Dendritic cell treated with granulocyte-macrophage colony-stimulating factor and Interleukin-4, amounts not matched to agents 40 ng/mL and 50 ng/mL, for 4 days (primary cell): ENCODE results near the gene DLL1.

Source experiments
- H3K27ac Mint-ChIP-seq: one replicate; pipeline ENCODE4 v1.8.0; 2022; ENCODE audit warnings: mild to moderate bottlenecking, mixed read lengths
- H3K27me3 Mint-ChIP-seq: one replicate; pipeline ENCODE4 v1.8.0; 2022; ENCODE audit warnings: mild to moderate bottlenecking, mixed read lengths
- H3K36me3 Mint-ChIP-seq: one replicate; pipeline ENCODE4 v1.8.0; 2022; ENCODE audit warnings: low read depth, mixed read lengths
- H3K4me1 Mint-ChIP-seq: one replicate; pipeline ENCODE4 v1.8.0; 2022; ENCODE audit warnings: low read depth, mixed read lengths
- H3K4me3 Mint-ChIP-seq: one replicate; pipeline ENCODE4 v1.8.0; 2022; ENCODE audit warnings: mild to moderate bottlenecking, moderate library complexity, mixed read lengths
- H3K9me3 Mint-ChIP-seq: one replicate; pipeline ENCODE4 v1.8.0; 2022; ENCODE audit warnings: mixed read lengths
- intact Hi-C: fragments of 100-400 bp; cut with micrococcal nuclease; formaldehyde crosslinking; loops from one replicate; pipeline ENCODE4 v1.15.0; 2022

DLL1 gene

DNA sequence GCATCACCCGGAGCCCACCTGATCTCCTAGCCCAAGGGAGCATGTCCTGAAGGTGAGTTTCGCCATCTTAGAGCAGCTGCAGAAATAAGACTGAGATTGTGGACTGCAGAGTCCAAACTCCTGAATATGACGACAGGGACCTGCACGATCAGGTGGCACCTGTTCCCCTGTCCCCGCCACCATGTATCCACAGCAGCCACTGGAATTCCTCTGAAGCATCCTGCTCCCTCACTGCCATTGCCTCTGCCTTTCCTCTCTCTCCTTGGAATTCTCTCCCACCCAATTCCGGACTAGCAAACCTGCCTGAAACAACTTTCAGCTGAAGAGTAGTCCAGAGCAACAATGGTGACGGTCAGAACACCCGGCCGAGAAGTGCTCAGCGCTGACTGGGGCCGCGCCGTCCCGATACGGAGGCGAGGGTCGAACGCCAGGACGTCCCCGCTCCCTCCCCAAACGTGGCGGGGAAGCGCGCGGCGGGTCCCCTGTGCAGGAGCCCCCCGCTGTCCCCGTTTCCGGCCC, 15.0 kb upstream of the DLL1 start:
- Mint-ChIP-seq H3K4me3 (peak overlapping the region; percentile 99), H3K27ac (peak overlapping the region; percentile 97), H3K4me1 (peaks cover 43% of the 10 kb centered on the region), H3K9me3 (no peaks in the 10 kb centered on the region), H3K36me3 (peaks cover 32% of the 10 kb centered on the region), H3K27me3 (peaks cover 26% of the 10 kb centered on the region)
- intact Hi-C loops, result loop anchor here (2.0 to 5.0 kb wide), 3 partner anchors 13 to 604 kb away; partner anchors contain the start of genes C6orf120, PSMB1, TBP and WDR27

DNA sequence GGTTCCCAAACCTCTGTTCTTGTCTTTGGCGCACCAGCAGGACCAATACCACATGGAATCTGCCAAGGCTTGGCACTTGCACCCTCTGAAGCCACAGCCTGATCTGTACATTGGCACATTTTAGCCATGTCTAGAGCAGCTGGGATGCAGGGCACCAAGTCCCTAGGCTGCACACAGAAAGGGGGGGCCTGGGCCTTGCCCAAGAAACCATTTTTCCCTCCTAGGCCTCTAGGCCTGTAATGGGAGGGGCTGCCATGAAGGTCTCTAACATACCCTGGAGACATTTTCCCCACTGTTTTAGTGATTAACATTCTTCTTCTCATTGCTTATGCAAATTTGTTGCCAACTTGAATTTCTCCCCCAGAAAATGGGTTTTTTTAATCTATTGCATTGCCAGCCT, 10.3 kb upstream of the DLL1 start:
- intact Hi-C loops, result no loop called here
- Mint-ChIP-seq H3K9me3 (no peaks in the 10 kb centered on the region), H3K4me3 (no peak overlapping the region), H3K4me1 (peaks cover 18% of the 10 kb centered on the region), H3K27ac (no peak overlapping the region), H3K36me3 (peaks cover under 1% of the 10 kb centered on the region), H3K27me3 (peaks cover 69% of the 10 kb centered on the region)

DNA sequence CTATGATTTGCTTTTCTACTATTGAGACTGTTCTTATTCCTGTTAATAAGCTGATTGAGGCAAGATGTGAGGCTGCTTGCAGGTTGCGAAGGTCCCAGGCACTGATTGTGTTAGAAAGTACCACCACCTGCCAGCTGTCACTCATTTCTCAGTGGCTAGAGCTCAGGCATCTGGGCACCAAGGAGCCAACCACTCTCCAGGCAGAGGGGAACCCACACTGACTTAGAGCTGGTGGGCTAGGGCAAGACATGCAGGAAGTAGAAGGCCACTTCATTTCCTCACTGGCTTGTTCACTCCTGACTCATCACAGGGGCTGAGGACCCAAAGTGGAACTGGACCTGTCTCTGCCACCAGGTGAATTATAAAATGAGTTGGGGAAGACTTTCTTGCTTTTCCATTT, 7.8 kb upstream of the DLL1 start:
- H3K4me1 Mint-ChIP-seq, result peaks cover 31% of the 10 kb centered on the region
- peaks cover 86% of the 10 kb centered on the region for H3K27me3 Mint-ChIP-seq
- H3K4me3 Mint-ChIP-seq, result no peak overlapping the region
- no peaks in the 10 kb centered on the region for H3K36me3 Mint-ChIP-seq
- no peak overlapping the region for H3K27ac Mint-ChIP-seq
- no peaks in the 10 kb centered on the region for H3K9me3 Mint-ChIP-seq
- intact Hi-C loops, result loop anchor here (10.0 kb wide), 1 partner anchor 304 kb away; no protein-coding TSS in a partner anchor

- Mint-ChIP-seq H3K9me3 (no peaks in the 10 kb centered on the region), H3K27me3 (peaks cover 91% of the 10 kb centered on the region), H3K27ac (no peak overlapping the region), H3K4me1 (peaks cover 38% of the 10 kb centered on the region), H3K36me3 (no peaks in the 10 kb centered on the region), H3K4me3 (no peak overlapping the region)
- intact Hi-C loops, result loop anchor here (10.0 kb wide), 1 partner anchor 303 kb away; no protein-coding TSS in a partner anchor
Observed at GRCh38 chr6:170297576-170298330, 6.9 kb upstream of the DLL1 start.

DNA sequence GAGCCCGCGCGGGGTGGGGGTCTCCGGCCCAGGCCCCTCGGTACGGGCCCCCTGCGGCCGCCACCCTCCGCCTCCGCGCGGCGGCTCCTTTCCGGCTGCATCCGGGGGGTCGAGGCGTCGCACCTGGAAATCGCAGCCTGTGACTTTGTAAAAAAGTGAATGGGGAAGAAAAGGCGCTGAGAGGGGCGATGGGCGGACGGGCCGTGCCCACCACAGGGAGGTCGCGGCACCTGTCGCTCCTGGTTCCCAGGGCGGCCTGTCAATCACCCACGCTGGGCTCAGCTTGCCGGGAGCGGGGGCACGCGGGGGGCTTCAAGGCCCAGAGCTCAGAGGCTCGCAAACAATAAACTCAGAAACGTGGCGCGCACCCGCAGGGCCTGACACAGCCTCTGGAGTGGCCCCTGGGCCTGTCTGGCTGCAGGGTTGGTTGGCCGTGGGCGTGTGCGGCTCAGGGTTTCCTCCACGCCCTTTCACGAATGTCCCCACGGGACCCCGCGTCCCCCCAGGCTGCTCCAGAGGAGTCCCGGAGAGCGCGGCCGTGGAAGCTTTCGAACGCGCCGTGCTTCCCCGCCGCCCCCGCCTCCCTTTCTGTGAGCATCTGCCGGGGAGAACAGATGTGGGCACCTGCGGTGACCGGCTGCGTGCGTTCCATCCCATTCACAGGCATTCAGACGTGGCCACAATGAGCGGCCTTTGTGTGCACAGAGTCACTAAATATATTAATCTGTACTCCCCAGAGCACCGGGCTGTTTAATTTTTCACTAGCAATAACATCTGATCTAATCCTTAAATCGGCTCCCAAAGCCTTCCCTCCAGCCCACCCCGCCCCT, 6.1 kb upstream of the DLL1 start:
- Mint-ChIP-seq H3K9me3 (no peaks in the 10 kb centered on the region), H3K4me3 (no peak overlapping the region), H3K27ac (no peak overlapping the region), H3K4me1 (peaks cover 46% of the 10 kb centered on the region), H3K27me3 (peaks cover 95% of the 10 kb centered on the region), H3K36me3 (no peaks in the 10 kb centered on the region)
- intact Hi-C loops, result loop anchor here (10.0 kb wide), 1 partner anchor 302 kb away; no protein-coding TSS in a partner anchor

DNA sequence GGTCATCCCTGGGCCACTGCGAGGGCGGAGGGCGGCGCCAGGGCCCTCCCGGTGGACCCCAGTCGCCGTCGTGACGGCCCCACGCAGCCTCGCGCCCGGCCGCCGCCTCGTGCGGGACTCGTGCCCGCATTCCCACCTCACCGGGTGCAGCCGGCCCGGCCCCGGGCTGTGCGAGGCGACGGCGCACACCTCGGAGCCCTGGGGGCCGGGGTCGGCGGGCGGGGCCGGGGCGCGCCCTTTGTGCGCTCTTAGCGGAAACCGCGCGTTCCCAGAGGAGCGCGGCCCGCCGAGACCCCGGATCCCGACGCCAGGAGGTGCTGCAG, 5.5 kb upstream of the DLL1 start:
- Mint-ChIP-seq H3K9me3 (no peaks in the 10 kb centered on the region), H3K4me1 (peaks cover 51% of the 10 kb centered on the region), H3K27me3 (peaks cover 96% of the 10 kb centered on the region), H3K36me3 (no peaks in the 10 kb centered on the region), H3K4me3 (no peak overlapping the region), H3K27ac (no peak overlapping the region)
- intact Hi-C loops, result loop anchor here (10.0 kb wide), 1 partner anchor 302 kb away; no protein-coding TSS in a partner anchor

- H3K27ac Mint-ChIP-seq, result no peak overlapping the region
- H3K9me3 Mint-ChIP-seq, result no peaks in the 10 kb centered on the region
- H3K4me3 Mint-ChIP-seq, result peak overlapping the region; percentile 81
- H3K4me1 Mint-ChIP-seq, result peaks cover 55% of the 10 kb centered on the region
- peaks cover 95% of the 10 kb centered on the region for H3K27me3 Mint-ChIP-seq
- no peaks in the 10 kb centered on the region for H3K36me3 Mint-ChIP-seq
- intact Hi-C loops, result loop anchor here (10.0 kb wide), 1 partner anchor 301 kb away; no protein-coding TSS in a partner anchor
Observed at GRCh38 chr6:170295510-170296422, 4.9 kb upstream of the DLL1 start.

- Mint-ChIP-seq H3K27me3 (peaks cover 95% of the 10 kb centered on the region), H3K36me3 (peaks cover 5% of the 10 kb centered on the region), H3K4me1 (peaks cover 62% of the 10 kb centered on the region), H3K4me3 (peak overlapping the region; percentile 81), H3K27ac (no peak overlapping the region), H3K9me3 (no peaks in the 10 kb centered on the region)
- intact Hi-C loops, result loop anchor here (10.0 kb wide), 1 partner anchor 300 kb away; no protein-coding TSS in a partner anchor
Observed at GRCh38 chr6:170294813-170295509, 4.1 kb upstream of the DLL1 start.

DNA sequence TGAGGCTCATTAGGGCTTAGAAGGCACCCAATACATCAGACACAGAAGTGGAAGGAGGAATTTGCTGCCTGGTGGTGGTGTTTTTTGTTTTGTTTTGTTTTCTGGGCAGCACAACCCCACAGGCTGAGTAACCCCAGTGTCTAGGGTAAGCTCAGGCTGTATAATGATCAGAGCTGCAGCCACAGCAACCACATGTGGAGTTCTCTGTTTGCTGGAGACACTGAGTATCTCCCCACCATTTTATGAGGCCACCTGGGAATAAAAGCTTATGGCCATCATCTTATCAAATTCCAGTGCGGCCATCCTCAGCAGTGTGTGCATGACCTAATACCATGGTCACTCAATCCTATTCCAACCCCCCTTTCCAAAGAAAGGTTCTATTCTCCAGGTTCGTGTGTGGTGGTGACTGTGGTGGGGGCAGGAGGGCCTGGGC, 3.4 kb upstream of the DLL1 start:
- H3K9me3 Mint-ChIP-seq, result no peaks in the 10 kb centered on the region
- no peak overlapping the region for H3K4me3 Mint-ChIP-seq
- peaks cover 5% of the 10 kb centered on the region for H3K36me3 Mint-ChIP-seq
- peaks cover 67% of the 10 kb centered on the region for H3K4me1 Mint-ChIP-seq
- no peak overlapping the region for H3K27ac Mint-ChIP-seq
- peaks cover 93% of the 10 kb centered on the region for H3K27me3 Mint-ChIP-seq
- intact Hi-C loops, result loop anchor here (10.0 kb wide), 1 partner anchor 300 kb away; no protein-coding TSS in a partner anchor

DNA sequence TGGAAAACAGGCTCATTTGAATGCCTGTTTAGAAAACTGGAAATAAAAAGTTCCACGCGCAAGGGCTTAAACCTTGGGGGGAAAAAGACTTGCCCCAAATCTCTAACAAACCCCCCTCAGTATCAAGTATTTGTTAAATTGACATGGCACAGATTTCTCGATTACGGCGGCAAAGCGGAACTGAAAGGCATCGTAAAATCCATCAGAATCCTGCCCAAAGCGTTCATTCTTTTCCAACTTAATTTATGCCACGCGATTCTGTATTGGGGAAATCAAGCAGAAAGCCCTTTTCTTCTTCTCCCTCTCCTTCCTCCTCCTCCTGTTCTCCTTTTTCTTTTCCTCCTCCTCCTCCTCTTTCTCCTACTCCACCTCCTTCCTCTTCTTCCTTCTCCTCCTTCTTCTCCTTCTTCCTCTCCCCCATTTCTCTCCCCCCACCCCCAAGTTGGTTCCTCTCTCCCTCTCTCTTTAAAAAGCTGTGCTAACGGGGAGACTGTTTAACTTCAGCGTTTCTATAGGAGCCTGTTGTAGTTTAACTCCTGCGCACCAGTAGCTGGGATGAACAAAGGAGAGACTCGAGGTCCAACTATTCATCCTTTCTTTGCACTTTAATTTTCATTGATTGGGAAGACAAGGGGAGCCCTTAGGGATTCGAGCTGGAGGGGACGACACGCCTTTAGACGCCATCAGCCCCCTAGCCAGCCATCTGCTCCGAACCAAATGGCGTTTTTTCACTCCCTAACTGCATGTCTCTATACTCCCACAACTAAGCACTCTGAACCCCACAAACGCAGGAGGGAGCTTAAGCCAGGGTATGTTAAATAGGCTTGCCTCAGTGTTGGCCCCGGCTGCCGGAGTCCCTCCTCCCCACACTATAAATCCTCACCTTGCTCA, 2.7 kb upstream of the DLL1 start:
- Mint-ChIP-seq H3K27ac (peak overlapping the region; percentile 17), H3K4me3 (peak overlapping the region; percentile 55), H3K9me3 (no peaks in the 10 kb centered on the region), H3K27me3 (peaks cover 93% of the 10 kb centered on the region), H3K4me1 (peaks cover 69% of the 10 kb centered on the region), H3K36me3 (peaks cover 5% of the 10 kb centered on the region)
- intact Hi-C loops, result loop anchor here (2.0 to 10.0 kb wide), 2 partner anchors 13 to 299 kb away; partner anchors contain the start of gene FAM120B

GRCh38 chr6:170292407-170293158, 1.7 kb upstream of the DLL1 start:
- peaks cover 93% of the 10 kb centered on the region for H3K27me3 Mint-ChIP-seq
- peak overlapping the region; percentile 55 for H3K4me3 Mint-ChIP-seq
- peaks cover 5% of the 10 kb centered on the region for H3K36me3 Mint-ChIP-seq
- intact Hi-C loops, result loop anchor here (2.0 to 10.0 kb wide), 2 partner anchors 14 to 298 kb away; partner anchors contain the start of gene FAM120B
- no peaks in the 10 kb centered on the region for H3K9me3 Mint-ChIP-seq
- H3K27ac Mint-ChIP-seq, result peak overlapping the region; percentile 17
- peaks cover 71% of the 10 kb centered on the region for H3K4me1 Mint-ChIP-seq
